GM23338 (cell line): Measurements from ENCODE around the gene DMD.

ENCODE experiments used
- EZH2 ChIP-seq: fragments of 200-600 bp; sonication (generic); IDR thresholded peaks from one replicate; pipeline ENCODE4 v1.8.0; 2017; ENCODE audit warnings: antibody characterized with exemption, mild to moderate bottlenecking, low read depth; ENCODE audit not compliant: unreplicated experiment
- POLR2AphosphoS5 ChIP-seq: IDR thresholded peaks from 2 replicates; pipeline ENCODE4 v1.6.1; 2016; ENCODE audit warnings: antibody characterized with exemption, low read depth
- TF ChIP-seq, protein P1 (sequence below), 2 experiments: fragments of 200-600 bp in 1 of 2; sonication (generic) in 1 of 2; conservative IDR thresholded peaks; 2 replicates each; pipeline versions ENCODE4 v1.5.1 to v1.6.1; 2016 to 2017; ENCODE audit warnings: antibody characterized with exemption in 2 of 2, low read depth in 2 of 2, mild to moderate bottlenecking in 2 of 2, moderate library complexity in 1 of 2

DNA sequence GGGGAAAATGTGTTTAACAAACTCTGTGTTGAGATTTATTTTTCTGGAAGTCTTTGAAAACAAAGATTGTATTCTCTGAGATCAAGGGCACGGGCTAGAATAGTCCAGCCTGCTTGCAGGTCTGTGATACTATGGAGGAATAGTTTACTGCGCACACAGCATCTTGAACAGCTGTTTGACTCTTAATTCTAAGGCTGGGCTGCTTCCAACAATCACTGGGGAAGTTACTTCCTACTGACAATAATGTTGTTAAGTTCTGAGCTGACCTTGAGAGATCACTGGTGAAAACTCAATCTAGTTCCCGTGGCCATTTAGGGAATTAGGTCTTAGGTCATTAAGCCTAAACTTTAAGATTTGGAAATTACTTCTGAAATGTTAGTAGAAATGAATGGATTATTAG is 1723.4 kb downstream of the DMD start:
- TF ChIP-seq, protein P1, sequence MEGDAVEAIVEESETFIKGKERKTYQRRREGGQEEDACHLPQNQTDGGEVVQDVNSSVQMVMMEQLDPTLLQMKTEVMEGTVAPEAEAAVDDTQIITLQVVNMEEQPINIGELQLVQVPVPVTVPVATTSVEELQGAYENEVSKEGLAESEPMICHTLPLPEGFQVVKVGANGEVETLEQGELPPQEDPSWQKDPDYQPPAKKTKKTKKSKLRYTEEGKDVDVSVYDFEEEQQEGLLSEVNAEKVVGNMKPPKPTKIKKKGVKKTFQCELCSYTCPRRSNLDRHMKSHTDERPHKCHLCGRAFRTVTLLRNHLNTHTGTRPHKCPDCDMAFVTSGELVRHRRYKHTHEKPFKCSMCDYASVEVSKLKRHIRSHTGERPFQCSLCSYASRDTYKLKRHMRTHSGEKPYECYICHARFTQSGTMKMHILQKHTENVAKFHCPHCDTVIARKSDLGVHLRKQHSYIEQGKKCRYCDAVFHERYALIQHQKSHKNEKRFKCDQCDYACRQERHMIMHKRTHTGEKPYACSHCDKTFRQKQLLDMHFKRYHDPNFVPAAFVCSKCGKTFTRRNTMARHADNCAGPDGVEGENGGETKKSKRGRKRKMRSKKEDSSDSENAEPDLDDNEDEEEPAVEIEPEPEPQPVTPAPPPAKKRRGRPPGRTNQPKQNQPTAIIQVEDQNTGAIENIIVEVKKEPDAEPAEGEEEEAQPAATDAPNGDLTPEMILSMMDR (conservative IDR thresholded peaks at IDR 0.05; ENCODE audit: low read depth in 2 of 2): no peak
- no peak for TF ChIP-seq POLR2AphosphoS5
- TF ChIP-seq EZH2: no peak
